WTC11 (cell line): ENCODE results near the gene PCIF1.

ENCODE experiments used
- NR2C2 ChIP-seq: sonication (generic); formaldehyde crosslinking; IDR thresholded peaks from 2 replicates; pipeline ENCODE4 v1.8.0; 2022; ENCODE audit warnings: mild to moderate bottlenecking, missing genetic modification reagents
- USF2 ChIP-seq: sonication (generic); formaldehyde crosslinking; IDR thresholded peaks from 2 replicates; pipeline ENCODE4 v1.8.1; 2023; ENCODE audit warnings: mild to moderate bottlenecking, missing genetic modification reagents, moderate library complexity
- TF ChIP-seq, protein P1 (sequence below): sonication (generic); formaldehyde crosslinking; conservative IDR thresholded peaks from 2 replicates; pipeline ENCODE4 v1.8.1; 2023; ENCODE audit warnings: mild to moderate bottlenecking, low read depth, missing genetic modification reagents, moderate library complexity
- TF ChIP-seq, protein P2 (sequence below): fragments of 200-600 bp; IDR thresholded peaks from 2 replicates; pipeline ENCODE4 v1.8.0; 2022; ENCODE audit warnings: antibody characterized with exemption
- TF ChIP-seq, protein P3 (sequence below): sonication (generic); formaldehyde crosslinking; IDR thresholded peaks from 2 replicates; pipeline ENCODE4 v1.8.1; 2022; ENCODE audit warnings: missing genetic modification reagents, borderline replicate concordance

DNA sequence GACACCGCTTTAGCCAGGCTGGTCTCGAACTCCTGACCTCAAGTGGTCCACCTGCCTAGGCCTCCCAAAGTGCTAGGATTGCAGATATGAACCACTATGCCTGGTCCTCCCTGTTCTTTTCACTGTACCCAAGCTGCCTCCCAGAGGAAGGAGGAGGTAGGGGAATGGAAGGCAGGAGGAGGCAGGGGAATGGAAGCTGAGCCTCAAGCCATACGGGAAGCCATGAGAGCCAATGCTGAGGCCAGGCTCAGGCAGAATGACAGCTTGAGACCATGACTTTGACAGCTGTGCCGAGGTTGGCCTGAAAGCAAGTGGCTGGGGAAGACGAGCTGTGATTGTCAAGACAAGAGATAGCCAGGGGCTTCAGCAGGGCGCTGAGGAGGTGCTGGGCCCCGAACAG is 51.1 kb downstream of the PCIF1 start:
- TF ChIP-seq, protein P1, sequence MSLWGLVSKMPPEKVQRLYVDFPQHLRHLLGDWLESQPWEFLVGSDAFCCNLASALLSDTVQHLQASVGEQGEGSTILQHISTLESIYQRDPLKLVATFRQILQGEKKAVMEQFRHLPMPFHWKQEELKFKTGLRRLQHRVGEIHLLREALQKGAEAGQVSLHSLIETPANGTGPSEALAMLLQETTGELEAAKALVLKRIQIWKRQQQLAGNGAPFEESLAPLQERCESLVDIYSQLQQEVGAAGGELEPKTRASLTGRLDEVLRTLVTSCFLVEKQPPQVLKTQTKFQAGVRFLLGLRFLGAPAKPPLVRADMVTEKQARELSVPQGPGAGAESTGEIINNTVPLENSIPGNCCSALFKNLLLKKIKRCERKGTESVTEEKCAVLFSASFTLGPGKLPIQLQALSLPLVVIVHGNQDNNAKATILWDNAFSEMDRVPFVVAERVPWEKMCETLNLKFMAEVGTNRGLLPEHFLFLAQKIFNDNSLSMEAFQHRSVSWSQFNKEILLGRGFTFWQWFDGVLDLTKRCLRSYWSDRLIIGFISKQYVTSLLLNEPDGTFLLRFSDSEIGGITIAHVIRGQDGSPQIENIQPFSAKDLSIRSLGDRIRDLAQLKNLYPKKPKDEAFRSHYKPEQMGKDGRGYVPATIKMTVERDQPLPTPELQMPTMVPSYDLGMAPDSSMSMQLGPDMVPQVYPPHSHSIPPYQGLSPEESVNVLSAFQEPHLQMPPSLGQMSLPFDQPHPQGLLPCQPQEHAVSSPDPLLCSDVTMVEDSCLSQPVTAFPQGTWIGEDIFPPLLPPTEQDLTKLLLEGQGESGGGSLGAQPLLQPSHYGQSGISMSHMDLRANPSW, result no peak
- TF ChIP-seq, protein P2, sequence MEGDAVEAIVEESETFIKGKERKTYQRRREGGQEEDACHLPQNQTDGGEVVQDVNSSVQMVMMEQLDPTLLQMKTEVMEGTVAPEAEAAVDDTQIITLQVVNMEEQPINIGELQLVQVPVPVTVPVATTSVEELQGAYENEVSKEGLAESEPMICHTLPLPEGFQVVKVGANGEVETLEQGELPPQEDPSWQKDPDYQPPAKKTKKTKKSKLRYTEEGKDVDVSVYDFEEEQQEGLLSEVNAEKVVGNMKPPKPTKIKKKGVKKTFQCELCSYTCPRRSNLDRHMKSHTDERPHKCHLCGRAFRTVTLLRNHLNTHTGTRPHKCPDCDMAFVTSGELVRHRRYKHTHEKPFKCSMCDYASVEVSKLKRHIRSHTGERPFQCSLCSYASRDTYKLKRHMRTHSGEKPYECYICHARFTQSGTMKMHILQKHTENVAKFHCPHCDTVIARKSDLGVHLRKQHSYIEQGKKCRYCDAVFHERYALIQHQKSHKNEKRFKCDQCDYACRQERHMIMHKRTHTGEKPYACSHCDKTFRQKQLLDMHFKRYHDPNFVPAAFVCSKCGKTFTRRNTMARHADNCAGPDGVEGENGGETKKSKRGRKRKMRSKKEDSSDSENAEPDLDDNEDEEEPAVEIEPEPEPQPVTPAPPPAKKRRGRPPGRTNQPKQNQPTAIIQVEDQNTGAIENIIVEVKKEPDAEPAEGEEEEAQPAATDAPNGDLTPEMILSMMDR, result no peak
- TF ChIP-seq NR2C2 (CRISPR knock-in tag), result no peak
- no peak for TF ChIP-seq USF2
- TF ChIP-seq, protein P3, sequence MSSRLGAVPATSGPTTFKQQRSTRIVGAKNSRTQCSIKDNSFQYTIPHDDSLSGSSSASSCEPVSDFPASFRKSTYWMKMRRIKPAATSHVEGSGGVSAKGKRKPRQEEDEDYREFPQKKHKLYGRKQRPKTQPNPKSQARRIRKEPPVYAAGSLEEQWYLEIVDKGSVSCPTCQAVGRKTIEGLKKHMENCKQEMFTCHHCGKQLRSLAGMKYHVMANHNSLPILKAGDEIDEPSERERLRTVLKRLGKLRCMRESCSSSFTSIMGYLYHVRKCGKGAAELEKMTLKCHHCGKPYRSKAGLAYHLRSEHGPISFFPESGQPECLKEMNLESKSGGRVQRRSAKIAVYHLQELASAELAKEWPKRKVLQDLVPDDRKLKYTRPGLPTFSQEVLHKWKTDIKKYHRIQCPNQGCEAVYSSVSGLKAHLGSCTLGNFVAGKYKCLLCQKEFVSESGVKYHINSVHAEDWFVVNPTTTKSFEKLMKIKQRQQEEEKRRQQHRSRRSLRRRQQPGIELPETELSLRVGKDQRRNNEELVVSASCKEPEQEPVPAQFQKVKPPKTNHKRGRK (CRISPR knock-in tag), result no peak
